Skeletal muscle tissue (tissue), 4 donors: ENCODE measurements around the gene SMARCA4. TPM values are rescaled to one million over a fixed set of nuclear protein-coding genes. Genes with fewer than 3 reads are reported as not detected.

Experiments
- H3K27ac ChIP-seq: one replicate; pipeline ENCODE4 v1.7.0; 2013; ENCODE audit warnings: mild to moderate bottlenecking, low read depth, low read length, inconsistent platforms
- H3K27me3 ChIP-seq, 3 donors: one replicate each; pipeline ENCODE4 v1.7.0; 2013; ENCODE audit warnings: low read length in 3 of 3; ENCODE audit not compliant: control insufficient read depth in 3 of 3, insufficient read depth in 3 of 3
- H3K36me3 ChIP-seq, 3 donors: one replicate each; pipeline ENCODE4 v1.7.0; 2013; ENCODE audit warnings: low read length in 3 of 3; ENCODE audit not compliant: control insufficient read depth in 3 of 3, insufficient read depth in 3 of 3
- H3K4me1 ChIP-seq, 3 donors: one replicate each; pipeline ENCODE4 v1.7.0; 2013; ENCODE audit warnings: low read length in 3 of 3, mild to moderate bottlenecking in 3 of 3; ENCODE audit not compliant: control insufficient read depth in 3 of 3, insufficient read depth in 3 of 3
- H3K4me3 ChIP-seq, 3 donors: one replicate each; pipeline ENCODE4 v1.7.0; 2013; ENCODE audit warnings: low read length in 3 of 3
- H3K9ac ChIP-seq, 3 donors: one replicate each; pipeline ENCODE4 v1.7.0; 2013; ENCODE audit warnings: low read length in 3 of 3, mild to moderate bottlenecking in 3 of 3, moderate library complexity in 2 of 3, low read depth in 1 of 3
- H3K9me3 ChIP-seq, 3 donors: one replicate each; pipeline ENCODE4 v1.7.0; 2013; ENCODE audit warnings: low read length in 3 of 3; ENCODE audit not compliant: control insufficient read depth in 3 of 3
- total RNA-seq: library from RNA; depleted of rRNA; stranded (reverse); fragments of >200 nt; gene quantifications from one replicate; pipeline ENCODE4 v1.2.3, GENCODE V29; 2014
- donor health status: Osteomylitis.

SMARCA4 gene
- total RNA-seq, 1 donor from 2014 or later, result 58.5 TPM

- Histone ChIP-seq H3K27me3 (no peaks in the 10 kb centered on the region), H3K36me3 (peaks cover 46 to 67% (median 58%) of the 10 kb centered on the region in 3 donors), H3K4me3 (no peak overlapping the region), H3K4me1 (peaks cover 19 to 64% (median 47%) of the 10 kb centered on the region in 3 donors), H3K9me3 (no peaks in the 10 kb centered on the region), H3K27ac (peak overlapping the region; percentile 20), H3K9ac (peak overlapping the region in 1 of 3 donors; percentile 68)
Observed at GRCh38 chr19:10920288-10920655, 40.6 kb upstream of the SMARCA4 start.

GRCh38 chr19:10920781-10921180, 40.0 kb upstream of the SMARCA4 start:
- Histone ChIP-seq H3K27ac (peak overlapping the region; percentile 3), H3K4me3 (no peak overlapping the region), H3K9me3 (no peaks in the 10 kb centered on the region), H3K36me3 (peaks cover 46 to 67% (median 59%) of the 10 kb centered on the region in 3 donors), H3K9ac (peak overlapping the region in 1 of 3 donors; percentile 25), H3K4me1 (peaks cover 19 to 63% (median 46%) of the 10 kb centered on the region in 3 donors), H3K27me3 (no peaks in the 10 kb centered on the region)

GRCh38 chr19:10921199-10921909, 39.5 kb upstream of the SMARCA4 start:
- peak overlapping the region; percentile 3 for H3K27ac ChIP-seq
- H3K9me3 ChIP-seq, result no peaks in the 10 kb centered on the region
- H3K4me1 ChIP-seq, result peaks cover 18 to 57% (median 45%) of the 10 kb centered on the region in 3 donors
- no peaks in the 10 kb centered on the region for H3K27me3 ChIP-seq
- H3K36me3 ChIP-seq, result peaks cover 44 to 62% (median 54%) of the 10 kb centered on the region in 3 donors
- H3K9ac ChIP-seq, result no peak overlapping the region
- H3K4me3 ChIP-seq, result no peak overlapping the region

GRCh38 chr19:10921910-10922637, 38.8 kb upstream of the SMARCA4 start:
- peak overlapping the region in 1 of 3 donors; percentile 25 for H3K9ac ChIP-seq
- no peak overlapping the region for H3K4me3 ChIP-seq
- H3K4me1 ChIP-seq, result peaks cover 18 to 56% (median 45%) of the 10 kb centered on the region in 3 donors
- peak overlapping the region; percentile 3 for H3K27ac ChIP-seq
- H3K36me3 ChIP-seq, result peaks cover 41 to 56% (median 49%) of the 10 kb centered on the region in 3 donors
- no peaks in the 10 kb centered on the region for H3K27me3 ChIP-seq
- H3K9me3 ChIP-seq, result no peaks in the 10 kb centered on the region

GRCh38 chr19:10922638-10923014, 38.2 kb upstream of the SMARCA4 start:
- Histone ChIP-seq H3K27ac (no peak overlapping the region), H3K9me3 (no peaks in the 10 kb centered on the region), H3K4me3 (no peak overlapping the region), H3K36me3 (peaks cover 41 to 61% (median 49%) of the 10 kb centered on the region in 3 donors), H3K27me3 (no peaks in the 10 kb centered on the region), H3K9ac (peak overlapping the region in 1 of 3 donors; percentile 40), H3K4me1 (peaks cover 22 to 62% (median 50%) of the 10 kb centered on the region in 3 donors)

- Histone ChIP-seq H3K27me3 (no peaks in the 10 kb centered on the region), H3K9me3 (no peaks in the 10 kb centered on the region), H3K27ac (no peak overlapping the region), H3K36me3 (peaks cover 34 to 54% (median 47%) of the 10 kb centered on the region in 3 donors), H3K4me1 (peaks cover 26 to 66% (median 55%) of the 10 kb centered on the region in 3 donors), H3K9ac (peak overlapping the region in 1 of 3 donors; percentile 45), H3K4me3 (no peak overlapping the region)
Observed at GRCh38 chr19:10923260-10924112, 37.3 kb upstream of the SMARCA4 start.

- no peak overlapping the region for H3K27ac ChIP-seq
Observed at GRCh38 chr19:10924597-10924996, 36.2 kb upstream of the SMARCA4 start.

GRCh38 chr19:10927730-10928562, 32.9 kb upstream of the SMARCA4 start:
- peak overlapping the region; percentile 78 for H3K27ac ChIP-seq
- peak overlapping the region; percentile 79 to 95 (median 92) for H3K4me3 ChIP-seq
- no peaks in the 10 kb centered on the region for H3K9me3 ChIP-seq
- peaks cover 16 to 34% (median 22%) of the 10 kb centered on the region in 3 donors for H3K36me3 ChIP-seq
- peaks cover 27 to 54% (median 44%) of the 10 kb centered on the region in 3 donors for H3K4me1 ChIP-seq
- H3K9ac ChIP-seq, result peak overlapping the region; percentile 81 to 92 (median 83)
- H3K27me3 ChIP-seq, result no peaks in the 10 kb centered on the region

More at GRCh38 chr19:10924597-10924996, 36.2 kb upstream of the SMARCA4 start:
- Histone ChIP-seq H3K4me3 (no peak overlapping the region), H3K9ac (peak overlapping the region in 1 of 3 donors; percentile 50), H3K4me1 (peaks cover 26 to 61% (median 51%) of the 10 kb centered on the region in 3 donors), H3K9me3 (no peaks in the 10 kb centered on the region), H3K36me3 (peaks cover 24 to 43% (median 41%) of the 10 kb centered on the region in 3 donors), H3K27me3 (no peaks in the 10 kb centered on the region)
